ENCODE results near the gene TNFRSF6B.
A peak's percentile ranks its signal among the peaks of the same experiment; 100 is the strongest.
"Not testable (repeated sequence)": the region's sequence is repeated elsewhere in the genome, so short reads cannot be mapped to it uniquely, and the experiment has no call there.

The TNFRSF6B gene, protein sequence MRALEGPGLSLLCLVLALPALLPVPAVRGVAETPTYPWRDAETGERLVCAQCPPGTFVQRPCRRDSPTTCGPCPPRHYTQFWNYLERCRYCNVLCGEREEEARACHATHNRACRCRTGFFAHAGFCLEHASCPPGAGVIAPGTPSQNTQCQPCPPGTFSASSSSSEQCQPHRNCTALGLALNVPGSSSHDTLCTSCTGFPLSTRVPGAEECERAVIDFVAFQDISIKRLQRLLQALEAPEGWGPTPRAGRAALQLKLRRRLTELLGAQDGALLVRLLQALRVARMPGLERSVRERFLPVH

DNA sequence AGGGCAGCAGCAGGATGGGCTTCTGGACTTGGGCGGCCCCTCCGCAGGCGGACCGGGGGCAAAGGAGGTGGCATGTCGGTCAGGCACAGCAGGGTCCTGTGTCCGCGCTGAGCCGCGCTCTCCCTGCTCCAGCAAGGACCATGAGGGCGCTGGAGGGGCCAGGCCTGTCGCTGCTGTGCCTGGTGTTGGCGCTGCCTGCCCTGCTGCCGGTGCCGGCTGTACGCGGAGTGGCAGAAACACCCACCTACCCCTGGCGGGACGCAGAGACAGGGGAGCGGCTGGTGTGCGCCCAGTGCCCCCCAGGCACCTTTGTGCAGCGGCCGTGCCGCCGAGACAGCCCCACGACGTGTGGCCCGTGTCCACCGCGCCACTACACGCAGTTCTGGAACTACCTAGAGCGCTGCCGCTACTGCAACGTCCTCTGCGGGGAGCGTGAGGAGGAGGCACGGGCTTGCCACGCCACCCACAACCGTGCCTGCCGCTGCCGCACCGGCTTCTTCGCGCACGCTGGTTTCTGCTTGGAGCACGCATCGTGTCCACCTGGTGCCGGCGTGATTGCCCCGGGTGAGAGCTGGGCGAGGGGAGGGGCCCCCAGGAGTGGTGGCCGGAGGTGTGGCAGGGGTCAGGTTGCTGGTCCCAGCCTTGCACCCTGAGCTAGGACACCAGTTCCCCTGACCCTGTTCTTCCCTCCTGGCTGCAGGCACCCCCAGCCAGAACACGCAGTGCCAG lies at the start of gene TNFRSF6B:
TNFRSF6B (plus strand) TSS at position 25 of the 729 bp plus-strand sequence; CDS start at position 141, 116 bp downstream.
- H3K27ac Mint-ChIP-seq = peak within 1 kb of the TSS; percentile 32
- peaks cover 87% of the 10 kb centered on the region for H3K36me3 Mint-ChIP-seq (ENCODE audit: low read depth)
- H3K9me3 Mint-ChIP-seq = no peaks in the 10 kb centered on the region
- peak within 1 kb of the TSS; percentile 60 for H3K4me3 Mint-ChIP-seq
- intact Hi-C loops (cut with micrococcal nuclease) = no loop called here
- peaks cover 3% of the 10 kb centered on the region for H3K27me3 Mint-ChIP-seq
- peaks cover 51% of the 10 kb centered on the region for H3K4me1 Mint-ChIP-seq (ENCODE audit: low read depth)

DNA sequence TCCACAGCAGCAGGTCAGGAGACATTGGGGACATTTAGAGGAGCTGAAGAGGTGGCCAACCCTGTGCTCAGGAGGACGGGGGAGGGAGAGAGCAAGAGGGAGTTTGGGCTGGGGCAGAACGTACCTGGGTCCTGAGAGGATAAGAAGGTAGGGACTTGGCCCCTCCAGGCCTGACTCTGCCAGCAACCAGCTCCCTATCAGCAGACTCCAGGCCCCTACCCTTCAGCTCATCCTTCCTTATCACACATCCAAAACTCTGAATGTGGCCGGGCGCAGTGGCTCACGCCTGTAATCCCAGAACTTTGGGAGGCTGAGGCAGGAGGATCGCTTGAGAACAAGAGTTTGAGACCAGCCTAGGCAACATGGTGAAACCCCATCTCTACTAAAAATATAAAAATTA lies 48.3 kb upstream of the TNFRSF6B start:
- Mint-ChIP-seq H3K27ac (no peak overlapping the region), H3K9me3 (no peaks in the 10 kb centered on the region), H3K27me3 (peaks cover 36% of the 10 kb centered on the region), H3K4me3 (no peak overlapping the region), H3K36me3 (ENCODE audit: low read depth) (no peaks in the 10 kb centered on the region), H3K4me1 (ENCODE audit: low read depth) (peaks cover 10% of the 10 kb centered on the region)
- intact Hi-C loops (cut with micrococcal nuclease) = no loop called here

DNA sequence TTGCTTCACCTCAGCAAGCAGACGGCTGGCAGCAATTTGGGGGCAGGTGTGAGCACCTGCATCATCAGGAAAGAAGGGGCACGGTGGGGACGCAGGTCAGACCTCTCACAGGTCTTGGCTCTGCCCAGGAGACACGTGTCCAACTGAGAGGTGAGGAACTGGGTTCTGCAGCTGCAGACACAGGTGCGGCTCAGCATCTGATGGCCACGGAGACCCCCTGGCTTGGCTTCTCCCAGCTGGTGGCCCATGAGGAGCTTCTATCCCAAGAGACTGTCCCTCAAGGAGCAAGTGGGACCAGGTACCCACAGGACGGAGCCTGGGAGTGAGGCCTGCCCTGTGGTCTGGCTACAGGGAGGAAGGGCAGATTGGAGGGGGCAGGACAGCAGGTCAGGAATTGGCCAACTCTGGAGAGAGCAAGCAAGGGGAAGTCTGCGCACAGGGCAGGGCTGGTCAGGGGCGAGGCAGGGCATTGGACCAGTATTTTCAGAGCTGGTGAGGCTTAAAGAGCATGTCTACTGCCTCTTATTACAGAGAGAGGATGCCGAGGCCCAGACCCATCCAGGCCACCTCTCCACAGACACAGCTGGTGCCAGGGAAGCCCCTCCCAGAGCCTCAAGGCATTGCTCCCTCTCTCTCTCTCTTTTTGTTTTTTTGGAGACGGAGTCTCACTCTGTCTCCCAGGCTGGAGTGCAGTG lies 47.4 kb upstream of the TNFRSF6B start:
- no peaks in the 10 kb centered on the region for H3K36me3 Mint-ChIP-seq (ENCODE audit: low read depth)
- H3K27me3 Mint-ChIP-seq = peaks cover 36% of the 10 kb centered on the region
- no peak overlapping the region for H3K4me3 Mint-ChIP-seq
- no peaks in the 10 kb centered on the region for H3K9me3 Mint-ChIP-seq
- no peak overlapping the region for H3K27ac Mint-ChIP-seq
- intact Hi-C loops (cut with micrococcal nuclease) = no loop called here
- peaks cover 18% of the 10 kb centered on the region for H3K4me1 Mint-ChIP-seq (ENCODE audit: low read depth)

DNA sequence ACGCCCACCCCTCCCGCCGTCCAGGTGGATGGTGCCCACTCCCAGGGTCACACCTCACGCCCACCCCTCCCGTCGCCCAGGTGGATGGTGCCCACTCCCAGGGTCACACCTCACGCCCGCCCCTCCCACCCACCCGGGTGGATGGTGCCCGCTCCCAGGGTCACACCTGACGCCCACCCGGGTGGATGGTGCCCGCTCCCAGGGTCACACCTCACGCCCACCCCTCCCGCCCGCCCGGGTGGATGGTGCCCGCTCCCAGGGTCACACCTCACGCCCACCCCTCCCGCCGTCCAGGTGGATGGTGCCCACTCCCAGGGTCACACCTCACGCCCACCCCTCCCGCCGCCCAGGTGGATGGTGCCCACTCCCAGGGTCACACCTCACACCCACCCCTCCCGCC lies 46.0 kb upstream of the TNFRSF6B start:
- H3K27me3 Mint-ChIP-seq = peaks cover 43% of the 10 kb centered on the region
- intact Hi-C loops (cut with micrococcal nuclease); H3K4me3 Mint-ChIP-seq; H3K27ac Mint-ChIP-seq; H3K9me3 Mint-ChIP-seq; H3K36me3 Mint-ChIP-seq (ENCODE audit: low read depth): not testable (repeated sequence)
- peaks cover 20% of the 10 kb centered on the region for H3K4me1 Mint-ChIP-seq (ENCODE audit: low read depth)

DNA sequence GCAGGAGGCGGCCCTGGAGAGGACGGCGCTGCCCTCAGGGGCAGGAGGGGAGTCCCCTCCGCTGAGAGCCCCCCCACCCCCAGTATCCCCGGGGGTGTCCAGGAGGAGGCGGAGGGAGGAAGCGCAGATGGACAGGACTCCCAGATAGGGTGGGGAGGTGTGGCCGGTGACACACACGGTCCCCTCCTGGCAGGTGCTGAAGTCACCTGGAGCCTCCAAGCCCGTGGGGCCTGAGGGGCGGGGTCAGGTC lies 44.6 kb upstream of the TNFRSF6B start:
- H3K27ac Mint-ChIP-seq = no peak overlapping the region
- no peaks in the 10 kb centered on the region for H3K9me3 Mint-ChIP-seq
- H3K4me1 Mint-ChIP-seq (ENCODE audit: low read depth) = peaks cover 20% of the 10 kb centered on the region
- H3K4me3 Mint-ChIP-seq = peak overlapping the region; percentile 59
- H3K27me3 Mint-ChIP-seq = peaks cover 38% of the 10 kb centered on the region
- intact Hi-C loops (cut with micrococcal nuclease) = no loop called here
- no peaks in the 10 kb centered on the region for H3K36me3 Mint-ChIP-seq (ENCODE audit: low read depth)

DNA sequence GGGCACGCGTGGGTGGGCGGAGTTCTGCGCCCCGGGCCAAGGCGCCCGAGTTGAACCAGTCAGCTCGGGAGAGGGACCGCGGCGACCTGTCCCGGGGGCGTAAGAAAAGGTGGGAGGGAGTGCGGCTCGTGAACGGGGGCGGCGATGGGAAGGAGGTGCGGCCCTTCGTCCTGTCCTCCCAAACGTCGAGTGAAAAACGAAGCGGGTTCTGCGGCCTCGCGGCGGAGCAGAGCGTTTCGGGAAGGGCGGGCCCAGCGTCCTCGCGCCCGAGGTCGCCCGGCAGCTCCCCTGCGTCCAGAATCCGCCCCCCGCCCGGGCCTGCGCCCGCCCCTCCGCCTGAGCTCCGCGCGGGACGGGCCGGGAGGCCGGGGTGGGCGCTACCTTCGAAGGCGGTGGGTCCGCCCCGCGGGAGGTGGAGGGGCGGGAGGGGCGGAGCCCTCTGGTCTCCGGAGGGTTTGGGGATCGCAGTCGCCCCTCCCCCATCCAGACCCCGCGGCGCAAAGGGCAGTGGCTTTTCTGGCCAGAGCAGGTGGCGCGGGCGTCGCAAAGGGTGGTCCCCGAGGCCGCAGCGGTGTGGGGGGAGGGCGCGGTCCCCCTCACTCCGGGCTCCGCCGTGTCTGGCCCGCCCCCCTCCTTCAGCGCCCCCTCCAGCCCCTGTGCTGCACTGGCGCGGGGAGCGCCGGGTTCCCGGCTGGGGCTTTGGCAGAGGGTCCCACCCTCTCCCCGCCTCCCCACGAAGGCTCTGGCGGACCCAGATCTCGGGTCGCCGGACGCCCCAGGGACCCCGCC lies 44.1 kb upstream of the TNFRSF6B start:
- H3K4me3 Mint-ChIP-seq = peak overlapping the region; percentile 59
- peaks cover 38% of the 10 kb centered on the region for H3K27me3 Mint-ChIP-seq
- no peaks in the 10 kb centered on the region for H3K36me3 Mint-ChIP-seq (ENCODE audit: low read depth)
- intact Hi-C loops (cut with micrococcal nuclease) = no loop called here
- no peaks in the 10 kb centered on the region for H3K9me3 Mint-ChIP-seq
- H3K27ac Mint-ChIP-seq = no peak overlapping the region
- H3K4me1 Mint-ChIP-seq (ENCODE audit: low read depth) = peaks cover 22% of the 10 kb centered on the region

DNA sequence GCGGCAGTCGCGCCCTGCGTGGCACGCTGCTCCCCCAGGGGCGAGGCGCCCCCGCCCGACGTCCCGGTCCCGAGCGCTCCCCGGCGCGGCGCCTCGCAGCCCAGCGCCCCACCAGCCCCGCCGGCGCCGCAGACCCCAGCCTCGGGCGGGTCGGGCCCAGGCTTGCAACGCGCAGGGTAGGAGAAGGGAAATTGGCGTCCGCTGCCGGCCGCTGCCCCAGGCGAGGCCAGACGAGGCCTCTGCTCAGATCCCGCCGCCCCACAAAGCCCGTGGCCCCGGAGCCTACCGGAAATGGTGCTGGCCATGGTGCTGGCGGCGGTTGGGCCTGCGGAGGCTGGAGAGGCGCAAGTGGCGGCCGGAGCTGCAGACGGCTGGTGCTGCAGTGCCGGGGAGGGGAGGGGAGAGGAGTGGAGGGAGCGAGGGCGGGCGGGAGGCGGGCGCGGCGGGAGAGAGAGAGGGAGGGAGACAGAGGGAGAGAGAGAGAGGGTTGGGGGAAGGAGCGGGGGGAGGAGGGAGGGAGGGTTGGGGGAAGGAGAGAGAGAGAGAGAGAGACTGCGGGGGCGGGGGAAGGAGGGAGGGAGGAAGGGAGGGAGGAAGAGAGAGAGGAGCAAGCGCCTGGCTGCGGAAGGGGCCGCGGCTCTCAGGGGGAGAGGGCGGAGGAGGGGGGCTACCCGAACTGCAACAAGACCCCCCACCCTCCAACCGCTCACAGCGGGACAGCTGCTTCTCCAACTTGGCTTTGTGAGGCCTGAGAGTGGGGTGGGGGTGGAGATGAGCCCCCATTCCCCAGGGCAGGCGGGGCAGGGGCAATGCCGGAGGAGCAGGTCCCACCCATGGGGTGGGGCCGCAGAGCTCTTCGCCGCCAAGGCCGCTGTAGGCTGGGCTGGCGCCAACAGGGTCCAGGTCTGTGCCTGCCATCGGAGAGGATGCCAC lies 43.1 kb upstream of the TNFRSF6B start, which contains the start of gene STMN3:
STMN3 (minus strand) TSS at position 384 of the 933 bp plus-strand sequence; CDS start at position 305, 79 bp downstream.
- H3K36me3 Mint-ChIP-seq (ENCODE audit: low read depth) = peaks cover 5% of the 10 kb centered on the region
- H3K27ac Mint-ChIP-seq = no peak within 1 kb of the TSS
- intact Hi-C loops (cut with micrococcal nuclease) = no loop called here
- peaks cover 30% of the 10 kb centered on the region for H3K4me1 Mint-ChIP-seq (ENCODE audit: low read depth)
- H3K9me3 Mint-ChIP-seq = no peaks in the 10 kb centered on the region
- H3K4me3 Mint-ChIP-seq = peak within 1 kb of the TSS; percentile 59
- peaks cover 38% of the 10 kb centered on the region for H3K27me3 Mint-ChIP-seq

DNA sequence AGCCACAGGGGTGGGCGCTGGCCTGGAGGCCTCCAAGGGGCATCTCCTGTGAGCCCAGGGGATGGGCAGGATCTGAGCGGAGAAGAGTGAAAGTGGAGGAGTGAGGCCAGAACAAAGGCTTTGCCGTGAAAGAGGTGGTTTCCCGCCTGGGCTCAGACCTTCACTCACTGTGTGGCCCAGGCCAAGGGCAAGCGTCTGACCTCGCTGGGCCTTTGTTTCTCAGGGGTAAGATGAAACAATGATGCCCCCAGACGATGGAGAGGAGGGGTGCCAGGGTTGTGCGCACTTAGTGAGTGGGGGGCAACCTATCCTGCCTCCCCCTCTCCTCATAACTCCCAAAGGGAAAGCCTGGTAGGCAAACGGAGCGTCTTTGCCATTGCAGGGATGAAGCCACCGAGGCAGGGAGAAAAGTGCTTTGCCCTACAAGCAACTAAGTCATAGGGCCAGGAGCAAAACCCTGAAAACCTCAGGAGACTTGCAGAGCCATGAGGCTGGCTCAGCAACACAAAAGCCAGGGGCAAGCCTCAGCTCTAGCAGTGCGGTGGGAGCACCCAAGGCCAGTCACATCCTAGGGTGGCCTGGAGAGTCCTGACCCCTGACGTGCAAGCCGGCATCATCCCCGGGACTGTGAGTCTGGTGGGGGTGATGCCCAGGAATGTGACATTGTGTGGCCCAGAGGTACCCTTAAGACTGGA lies 42.3 kb upstream of the TNFRSF6B start:
- Mint-ChIP-seq H3K4me1 (ENCODE audit: low read depth) (peaks cover 33% of the 10 kb centered on the region), H3K4me3 (peak overlapping the region; percentile 46), H3K36me3 (ENCODE audit: low read depth) (peaks cover 13% of the 10 kb centered on the region), H3K27ac (no peak overlapping the region), H3K27me3 (peaks cover 36% of the 10 kb centered on the region), H3K9me3 (no peaks in the 10 kb centered on the region)
- intact Hi-C loops (cut with micrococcal nuclease) = no loop called here

DNA sequence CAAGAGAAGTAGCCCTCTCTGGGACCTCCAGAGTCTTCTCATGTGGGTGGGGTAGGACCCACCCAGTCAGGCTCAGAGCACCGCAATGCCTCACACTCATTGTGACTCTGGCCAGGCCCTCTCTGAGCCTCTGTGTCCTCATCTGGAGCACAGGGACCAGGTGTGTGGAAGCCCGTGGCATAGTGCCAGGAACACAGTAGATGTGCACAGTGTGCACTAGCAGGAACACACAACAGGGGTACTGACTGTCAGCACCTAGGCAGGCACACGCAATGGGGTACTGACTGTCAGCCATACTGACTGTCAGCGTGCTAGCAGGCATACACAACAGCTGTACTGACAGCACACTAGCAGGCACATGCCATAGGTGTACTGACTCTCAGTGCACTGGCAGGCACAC lies 41.2 kb upstream of the TNFRSF6B start:
- H3K4me1 Mint-ChIP-seq (ENCODE audit: low read depth) = peaks cover 45% of the 10 kb centered on the region
- no peaks in the 10 kb centered on the region for H3K9me3 Mint-ChIP-seq
- H3K27me3 Mint-ChIP-seq = peaks cover 36% of the 10 kb centered on the region
- H3K27ac Mint-ChIP-seq = no peak overlapping the region
- peaks cover 24% of the 10 kb centered on the region for H3K36me3 Mint-ChIP-seq (ENCODE audit: low read depth)
- H3K4me3 Mint-ChIP-seq = no peak overlapping the region
- intact Hi-C loops (cut with micrococcal nuclease) = no loop called here

DNA sequence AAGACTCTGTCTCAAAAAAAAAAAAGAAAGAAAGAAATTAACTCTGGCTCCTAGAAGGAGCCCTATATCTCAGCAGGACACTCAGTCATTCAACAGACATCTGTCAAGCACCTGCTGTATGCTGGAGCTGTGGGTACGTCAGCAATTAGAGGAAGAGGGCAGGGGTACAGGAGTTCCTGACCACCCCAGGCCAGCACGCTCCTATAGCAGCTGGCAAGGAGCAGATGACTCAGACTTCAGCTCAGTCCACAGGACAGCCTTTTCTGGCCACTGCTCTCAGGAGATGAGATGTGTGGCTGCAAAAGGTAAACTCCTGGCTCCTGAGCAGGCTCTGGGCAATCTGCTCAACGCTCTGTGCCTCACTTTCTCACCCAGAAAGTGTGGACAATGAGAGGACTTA lies 40.0 kb upstream of the TNFRSF6B start:
- Mint-ChIP-seq H3K36me3 (ENCODE audit: low read depth) (peaks cover 36% of the 10 kb centered on the region), H3K27me3 (peaks cover 29% of the 10 kb centered on the region), H3K4me1 (ENCODE audit: low read depth) (peaks cover 48% of the 10 kb centered on the region), H3K4me3 (no peak overlapping the region), H3K9me3 (no peaks in the 10 kb centered on the region), H3K27ac (no peak overlapping the region)
- intact Hi-C loops (cut with micrococcal nuclease) = no loop called here

DNA sequence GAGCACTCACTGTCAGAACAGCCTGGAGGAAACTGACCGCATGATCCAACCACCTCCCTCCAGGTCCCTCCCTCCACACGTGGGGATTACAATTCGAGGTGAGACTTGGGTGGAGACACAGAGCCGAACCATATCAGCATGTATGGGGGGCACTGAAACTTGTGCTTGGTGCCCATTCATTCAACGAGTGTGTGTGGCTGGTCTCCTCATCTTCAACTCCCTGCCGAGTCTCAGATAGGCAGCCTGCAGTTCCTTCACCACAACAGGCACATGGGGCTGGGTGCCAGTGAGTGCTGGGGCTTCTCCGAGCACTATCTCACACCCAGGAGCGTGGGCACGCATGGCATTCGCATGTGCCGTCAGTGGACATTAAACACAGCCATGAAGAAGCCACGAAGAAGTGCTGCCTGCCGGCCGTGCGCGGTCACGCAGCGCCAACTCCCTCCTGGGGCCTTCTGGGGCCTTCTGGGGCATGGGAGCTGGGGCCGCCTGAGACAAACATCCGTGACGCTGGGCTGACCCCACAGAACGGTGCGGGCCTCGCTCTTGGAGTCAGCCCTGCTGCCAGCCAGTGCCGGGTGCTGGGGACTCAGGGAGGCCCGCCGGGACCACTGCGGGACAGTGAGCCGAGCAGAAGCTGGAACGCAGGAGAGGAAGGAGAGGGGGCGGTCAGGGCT lies 39.1 kb upstream of the TNFRSF6B start:
- Mint-ChIP-seq H3K4me3 (peak overlapping the region; percentile 96), H3K9me3 (no peaks in the 10 kb centered on the region), H3K4me1 (ENCODE audit: low read depth) (peaks cover 49% of the 10 kb centered on the region), H3K36me3 (ENCODE audit: low read depth) (peaks cover 46% of the 10 kb centered on the region), H3K27ac (peak overlapping the region; percentile 99), H3K27me3 (peaks cover 21% of the 10 kb centered on the region)
- intact Hi-C loops (cut with micrococcal nuclease) = no loop called here

Data from dendritic cell treated with granulocyte-macrophage colony-stimulating factor and Interleukin-4, amounts not matched to agents 40 ng/mL and 50 ng/mL, for 4 days (primary cell).